ENCODE data around the gene CLN3. TPM values are rescaled to one million over a fixed set of nuclear protein-coding genes. Genes with fewer than 3 reads are reported as not detected.

CLN3 gene
- total and polyA plus RNA-seq, 2 of the 13 experiments (the other 11 are each of a cell fraction or from before 2014, with no cell fraction given), result 23.4 to 46.8 TPM

DNA sequence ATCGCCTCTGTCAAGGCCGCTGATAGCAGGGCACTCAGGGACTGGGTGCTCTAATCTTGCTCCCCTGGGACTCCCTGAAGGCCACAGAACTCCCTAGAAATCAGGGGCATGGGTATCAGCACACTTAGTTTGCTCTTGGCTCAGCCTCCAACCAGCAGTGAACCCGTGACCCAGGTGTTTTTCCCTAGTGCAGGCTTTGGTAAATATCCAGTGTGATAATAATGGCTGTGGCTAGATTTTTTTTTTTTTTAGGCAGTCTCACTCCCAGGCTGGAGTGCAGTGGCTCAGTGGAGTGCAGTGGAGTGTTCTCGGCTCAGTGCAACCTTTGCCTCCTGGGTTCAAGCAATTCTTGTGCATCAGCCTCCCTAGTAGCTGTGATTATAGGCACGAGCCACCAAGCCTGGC is 36.6 kb upstream of the CLN3 start (continued):
- TF ChIP-seq, protein P1, sequence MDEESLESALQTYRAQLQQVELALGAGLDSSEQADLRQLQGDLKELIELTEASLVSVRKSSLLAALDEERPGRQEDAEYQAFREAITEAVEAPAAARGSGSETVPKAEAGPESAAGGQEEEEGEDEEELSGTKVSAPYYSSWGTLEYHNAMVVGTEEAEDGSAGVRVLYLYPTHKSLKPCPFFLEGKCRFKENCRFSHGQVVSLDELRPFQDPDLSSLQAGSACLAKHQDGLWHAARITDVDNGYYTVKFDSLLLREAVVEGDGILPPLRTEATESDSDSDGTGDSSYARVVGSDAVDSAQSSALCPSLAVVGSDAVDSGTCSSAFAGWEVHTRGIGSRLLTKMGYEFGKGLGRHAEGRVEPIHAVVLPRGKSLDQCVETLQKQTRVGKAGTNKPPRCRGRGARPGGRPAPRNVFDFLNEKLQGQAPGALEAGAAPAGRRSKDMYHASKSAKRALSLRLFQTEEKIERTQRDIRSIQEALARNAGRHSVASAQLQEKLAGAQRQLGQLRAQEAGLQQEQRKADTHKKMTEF (CRISPR knock-in tag; IDR thresholded peaks at IDR 0.05), result peak; percentile 50; the same call in 1 of the 2 replicates
- TF ChIP-seq, protein P2, sequence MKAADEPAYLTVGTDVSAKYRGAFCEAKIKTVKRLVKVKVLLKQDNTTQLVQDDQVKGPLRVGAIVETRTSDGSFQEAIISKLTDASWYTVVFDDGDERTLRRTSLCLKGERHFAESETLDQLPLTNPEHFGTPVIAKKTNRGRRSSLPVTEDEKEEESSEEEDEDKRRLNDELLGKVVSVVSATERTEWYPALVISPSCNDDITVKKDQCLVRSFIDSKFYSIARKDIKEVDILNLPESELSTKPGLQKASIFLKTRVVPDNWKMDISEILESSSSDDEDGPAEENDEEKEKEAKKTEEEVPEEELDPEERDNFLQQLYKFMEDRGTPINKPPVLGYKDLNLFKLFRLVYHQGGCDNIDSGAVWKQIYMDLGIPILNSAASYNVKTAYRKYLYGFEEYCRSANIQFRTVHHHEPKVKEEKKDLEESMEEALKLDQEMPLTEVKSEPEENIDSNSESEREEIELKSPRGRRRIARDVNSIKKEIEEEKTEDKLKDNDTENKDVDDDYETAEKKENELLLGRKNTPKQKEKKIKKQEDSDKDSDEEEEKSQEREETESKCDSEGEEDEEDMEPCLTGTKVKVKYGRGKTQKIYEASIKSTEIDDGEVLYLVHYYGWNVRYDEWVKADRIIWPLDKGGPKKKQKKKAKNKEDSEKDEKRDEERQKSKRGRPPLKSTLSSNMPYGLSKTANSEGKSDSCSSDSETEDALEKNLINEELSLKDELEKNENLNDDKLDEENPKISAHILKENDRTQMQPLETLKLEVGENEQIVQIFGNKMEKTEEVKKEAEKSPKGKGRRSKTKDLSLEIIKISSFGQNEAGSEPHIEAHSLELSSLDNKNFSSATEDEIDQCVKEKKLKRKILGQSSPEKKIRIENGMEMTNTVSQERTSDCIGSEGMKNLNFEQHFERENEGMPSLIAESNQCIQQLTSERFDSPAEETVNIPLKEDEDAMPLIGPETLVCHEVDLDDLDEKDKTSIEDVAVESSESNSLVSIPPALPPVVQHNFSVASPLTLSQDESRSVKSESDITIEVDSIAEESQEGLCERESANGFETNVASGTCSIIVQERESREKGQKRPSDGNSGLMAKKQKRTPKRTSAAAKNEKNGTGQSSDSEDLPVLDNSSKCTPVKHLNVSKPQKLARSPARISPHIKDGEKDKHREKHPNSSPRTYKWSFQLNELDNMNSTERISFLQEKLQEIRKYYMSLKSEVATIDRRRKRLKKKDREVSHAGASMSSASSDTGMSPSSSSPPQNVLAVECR (CRISPR knock-in tag; IDR thresholded peaks at IDR 0.05; ENCODE audit: borderline replicate concordance), result no peak; the same call in 1 of the 2 replicates
- TF ChIP-seq NBN (conservative IDR thresholded peaks at IDR 0.05) (no peak), POLR2G (IDR thresholded peaks at IDR 0.05; ENCODE audit: low read depth, low read length) (no peak), ZNF431 (CRISPR knock-in tag; IDR thresholded peaks at IDR 0.05; ENCODE audit: borderline replicate concordance, low read depth) (no peak), PHF5A (CRISPR knock-in tag; IDR thresholded peaks at IDR 0.05; ENCODE audit: low read depth, unreplicated experiment) (no peak), HNRNPUL1 (IDR thresholded peaks at IDR 0.05; ENCODE audit: low read depth, low read length) (no peak), ZKSCAN8 (CRISPR knock-in tag; IDR thresholded peaks at IDR 0.05; ENCODE audit: borderline replicate concordance) (no peak), FIP1L1 (IDR thresholded peaks at IDR 0.05; ENCODE audit: borderline replicate concordance, insufficient read depth, low read depth, low read length) (no peak), ZMYM3 (CRISPR knock-in tag; IDR thresholded peaks at IDR 0.05) (peak; percentile 22; the same call in 1 of the 2 replicates)
- TF ChIP-seq, protein P3, sequence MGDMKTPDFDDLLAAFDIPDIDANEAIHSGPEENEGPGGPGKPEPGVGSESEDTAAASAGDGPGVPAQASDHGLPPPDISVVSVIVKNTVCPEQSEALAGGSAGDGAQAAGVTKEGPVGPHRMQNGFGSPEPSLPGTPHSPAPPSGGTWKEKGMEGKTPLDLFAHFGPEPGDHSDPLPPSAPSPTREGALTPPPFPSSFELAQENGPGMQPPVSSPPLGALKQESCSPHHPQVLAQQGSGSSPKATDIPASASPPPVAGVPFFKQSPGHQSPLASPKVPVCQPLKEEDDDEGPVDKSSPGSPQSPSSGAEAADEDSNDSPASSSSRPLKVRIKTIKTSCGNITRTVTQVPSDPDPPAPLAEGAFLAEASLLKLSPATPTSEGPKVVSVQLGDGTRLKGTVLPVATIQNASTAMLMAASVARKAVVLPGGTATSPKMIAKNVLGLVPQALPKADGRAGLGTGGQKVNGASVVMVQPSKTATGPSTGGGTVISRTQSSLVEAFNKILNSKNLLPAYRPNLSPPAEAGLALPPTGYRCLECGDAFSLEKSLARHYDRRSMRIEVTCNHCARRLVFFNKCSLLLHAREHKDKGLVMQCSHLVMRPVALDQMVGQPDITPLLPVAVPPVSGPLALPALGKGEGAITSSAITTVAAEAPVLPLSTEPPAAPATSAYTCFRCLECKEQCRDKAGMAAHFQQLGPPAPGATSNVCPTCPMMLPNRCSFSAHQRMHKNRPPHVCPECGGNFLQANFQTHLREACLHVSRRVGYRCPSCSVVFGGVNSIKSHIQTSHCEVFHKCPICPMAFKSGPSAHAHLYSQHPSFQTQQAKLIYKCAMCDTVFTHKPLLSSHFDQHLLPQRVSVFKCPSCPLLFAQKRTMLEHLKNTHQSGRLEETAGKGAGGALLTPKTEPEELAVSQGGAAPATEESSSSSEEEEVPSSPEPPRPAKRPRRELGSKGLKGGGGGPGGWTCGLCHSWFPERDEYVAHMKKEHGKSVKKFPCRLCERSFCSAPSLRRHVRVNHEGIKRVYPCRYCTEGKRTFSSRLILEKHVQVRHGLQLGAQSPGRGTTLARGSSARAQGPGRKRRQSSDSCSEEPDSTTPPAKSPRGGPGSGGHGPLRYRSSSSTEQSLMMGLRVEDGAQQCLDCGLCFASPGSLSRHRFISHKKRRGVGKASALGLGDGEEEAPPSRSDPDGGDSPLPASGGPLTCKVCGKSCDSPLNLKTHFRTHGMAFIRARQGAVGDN (CRISPR knock-in tag; IDR thresholded peaks at IDR 0.05), result peak; percentile 28; the same call in 1 of the 2 replicates
- TF ChIP-seq, protein P4, sequence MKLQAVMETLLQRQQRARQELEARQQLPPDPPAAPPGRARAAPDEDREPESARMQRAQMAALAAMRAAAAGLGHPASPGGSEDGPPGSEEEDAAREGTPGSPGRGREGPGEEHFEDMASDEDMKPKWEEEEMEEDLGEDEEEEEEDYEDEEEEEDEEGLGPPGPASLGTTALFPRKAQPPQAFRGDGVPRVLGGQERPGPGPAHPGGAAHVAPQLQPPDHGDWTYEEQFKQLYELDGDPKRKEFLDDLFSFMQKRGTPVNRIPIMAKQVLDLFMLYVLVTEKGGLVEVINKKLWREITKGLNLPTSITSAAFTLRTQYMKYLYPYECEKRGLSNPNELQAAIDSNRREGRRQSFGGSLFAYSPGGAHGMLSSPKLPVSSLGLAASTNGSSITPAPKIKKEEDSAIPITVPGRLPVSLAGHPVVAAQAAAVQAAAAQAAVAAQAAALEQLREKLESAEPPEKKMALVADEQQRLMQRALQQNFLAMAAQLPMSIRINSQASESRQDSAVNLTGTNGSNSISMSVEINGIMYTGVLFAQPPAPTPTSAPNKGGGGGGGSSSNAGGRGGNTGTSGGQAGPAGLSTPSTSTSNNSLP (IDR thresholded peaks at IDR 0.05; ENCODE audit: low read depth, low read length), result no peak
- TF ChIP-seq, protein P5, sequence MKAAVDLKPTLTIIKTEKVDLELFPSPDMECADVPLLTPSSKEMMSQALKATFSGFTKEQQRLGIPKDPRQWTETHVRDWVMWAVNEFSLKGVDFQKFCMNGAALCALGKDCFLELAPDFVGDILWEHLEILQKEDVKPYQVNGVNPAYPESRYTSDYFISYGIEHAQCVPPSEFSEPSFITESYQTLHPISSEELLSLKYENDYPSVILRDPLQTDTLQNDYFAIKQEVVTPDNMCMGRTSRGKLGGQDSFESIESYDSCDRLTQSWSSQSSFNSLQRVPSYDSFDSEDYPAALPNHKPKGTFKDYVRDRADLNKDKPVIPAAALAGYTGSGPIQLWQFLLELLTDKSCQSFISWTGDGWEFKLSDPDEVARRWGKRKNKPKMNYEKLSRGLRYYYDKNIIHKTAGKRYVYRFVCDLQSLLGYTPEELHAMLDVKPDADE (CRISPR knock-in tag; IDR thresholded peaks at IDR 0.05), result no peak

Data from HepG2 (cell line).